HG03342 (cell line): ENCODE data around the gene CD27.
A peak's percentile ranks its signal among the peaks of the same experiment; 100 is the strongest.
"Not testable (repeated sequence)": the region's sequence is repeated elsewhere in the genome, so short reads cannot be mapped to it uniquely, and the experiment has no call there.

ENCODE experiments used
- ATAC-seq: cut with Tn5 transposase; IDR thresholded peaks from one replicate; pipeline ENCODE4 v1.9.1; 2021; ENCODE audit warnings: mild to moderate bottlenecking, moderate library complexity; ENCODE audit not compliant: unreplicated experiment

The CD27 gene

GRCh38 chr12:6461401-6462233, 16.9 kb downstream of the CD27 start:
- peak; percentile 69 for ATAC-seq

GRCh38 chr12:6462234-6462995, 17.7 kb downstream of the CD27 start:
- ATAC-seq, result no peak

- ATAC-seq, result no peak
These were observed 18.5 kb downstream of the CD27 start for GRCh38 chr12:6463216-6463615.

GRCh38 chr12:6463858-6464257, 19.1 kb downstream of the CD27 start:
- ATAC-seq, result no peak

DNA sequence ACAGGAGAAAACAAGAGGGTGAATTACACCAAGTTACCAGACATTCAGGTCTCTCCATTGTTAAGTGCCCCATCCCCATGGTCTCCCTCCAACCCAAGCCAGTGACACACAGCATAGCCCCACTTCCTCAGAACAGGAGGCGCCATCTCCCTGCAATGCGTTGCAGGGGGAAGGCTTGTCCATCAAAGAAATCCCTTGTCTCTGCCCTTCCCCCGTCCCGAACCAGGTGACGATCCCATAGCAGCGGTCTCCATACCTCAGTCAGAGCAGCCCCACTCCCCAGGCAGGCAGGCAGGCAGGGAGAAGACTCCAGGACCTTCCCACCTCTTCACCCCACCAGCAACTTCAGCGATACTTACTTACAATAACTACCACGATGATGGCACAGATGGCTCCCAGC, 19.8 kb downstream of the CD27 start:
- ATAC-seq, result no peak

- ATAC-seq, result no peak
These were observed 20.9 kb downstream of the CD27 start for GRCh38 chr12:6465467-6466183.

- no peak for ATAC-seq
These were observed 21.4 kb downstream of the CD27 start for GRCh38 chr12:6466184-6466573.

DNA sequence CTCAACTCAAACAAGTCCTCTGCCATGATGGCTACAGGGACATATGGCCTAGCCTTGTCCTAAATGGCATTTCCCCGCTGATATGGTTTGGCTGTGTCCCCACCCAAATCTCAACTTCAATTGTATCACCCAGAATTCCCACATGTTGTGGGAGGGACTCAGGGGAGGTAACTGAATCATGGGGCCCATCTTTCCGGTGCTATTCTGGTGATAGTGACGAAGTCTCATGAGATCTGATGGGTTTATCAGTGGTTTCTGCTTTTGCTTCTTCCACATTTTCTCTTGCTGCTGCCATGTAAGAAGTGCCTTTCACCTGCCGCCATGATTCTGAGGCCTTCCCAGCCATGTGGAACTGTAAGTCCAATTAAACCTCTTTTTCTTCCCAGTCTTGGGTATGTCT, 22.0 kb downstream of the CD27 start:
- ATAC-seq, result not testable (repeated sequence)

DNA sequence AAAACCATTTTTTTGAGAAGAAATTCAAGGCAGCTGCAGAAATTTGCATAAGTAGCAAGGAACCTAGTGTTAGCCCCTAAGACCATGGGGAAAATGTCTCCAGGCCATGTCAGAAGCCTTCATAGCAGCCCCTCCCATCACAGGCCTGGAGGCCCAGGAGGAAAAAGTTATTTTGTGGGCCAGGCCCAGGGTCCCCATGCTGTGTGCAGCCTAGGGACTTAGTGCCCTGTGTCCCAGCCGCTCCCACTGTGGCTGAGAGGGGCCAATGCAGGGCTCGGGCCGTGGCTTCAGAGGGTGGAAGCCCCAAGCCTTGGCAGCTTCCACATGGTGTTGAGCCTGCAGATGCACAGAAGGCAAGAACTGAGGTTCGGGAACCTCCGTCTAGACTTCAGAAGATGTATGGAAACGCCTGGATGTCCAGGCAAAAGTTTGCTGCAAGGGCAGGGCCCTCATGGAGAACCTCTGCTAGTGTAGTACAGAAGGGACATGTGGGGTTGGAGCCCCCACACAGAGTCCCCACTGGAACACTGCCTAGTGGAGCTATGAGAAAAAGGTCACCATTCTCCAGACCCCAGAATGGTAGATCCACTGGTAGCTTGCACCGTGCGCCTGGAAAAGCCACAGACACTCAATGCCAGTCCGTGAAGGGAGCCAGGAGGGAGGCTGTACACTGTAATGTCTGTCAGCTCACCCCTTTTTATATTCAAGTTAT, 23.0 kb downstream of the CD27 start:
- ATAC-seq, result not testable (repeated sequence)

- ATAC-seq, result no peak
These were observed 23.5 kb downstream of the CD27 start for GRCh38 chr12:6468283-6468575.

DNA sequence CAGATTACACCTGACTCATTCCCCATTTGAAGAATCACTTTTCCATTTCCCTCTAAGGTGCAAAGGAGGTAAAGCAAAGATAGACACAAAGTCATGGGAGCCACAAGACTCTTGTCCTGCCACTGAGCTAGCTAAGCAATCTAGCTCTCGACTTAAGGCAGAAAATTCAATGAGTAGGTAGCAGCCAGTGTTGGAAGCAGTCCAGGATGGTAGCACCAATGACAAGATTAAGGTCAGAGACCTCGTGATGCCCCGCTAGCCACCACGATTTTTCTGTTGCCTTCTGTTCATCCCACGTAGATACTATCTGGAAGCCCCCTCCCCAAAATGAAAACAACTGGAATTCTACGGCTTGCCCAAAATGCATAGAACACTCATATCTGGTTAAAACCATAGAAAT, 24.3 kb downstream of the CD27 start:
- no peak for ATAC-seq

GRCh38 chr12:6469609-6470374, 25.0 kb downstream of the CD27 start:
- no peak for ATAC-seq

DNA sequence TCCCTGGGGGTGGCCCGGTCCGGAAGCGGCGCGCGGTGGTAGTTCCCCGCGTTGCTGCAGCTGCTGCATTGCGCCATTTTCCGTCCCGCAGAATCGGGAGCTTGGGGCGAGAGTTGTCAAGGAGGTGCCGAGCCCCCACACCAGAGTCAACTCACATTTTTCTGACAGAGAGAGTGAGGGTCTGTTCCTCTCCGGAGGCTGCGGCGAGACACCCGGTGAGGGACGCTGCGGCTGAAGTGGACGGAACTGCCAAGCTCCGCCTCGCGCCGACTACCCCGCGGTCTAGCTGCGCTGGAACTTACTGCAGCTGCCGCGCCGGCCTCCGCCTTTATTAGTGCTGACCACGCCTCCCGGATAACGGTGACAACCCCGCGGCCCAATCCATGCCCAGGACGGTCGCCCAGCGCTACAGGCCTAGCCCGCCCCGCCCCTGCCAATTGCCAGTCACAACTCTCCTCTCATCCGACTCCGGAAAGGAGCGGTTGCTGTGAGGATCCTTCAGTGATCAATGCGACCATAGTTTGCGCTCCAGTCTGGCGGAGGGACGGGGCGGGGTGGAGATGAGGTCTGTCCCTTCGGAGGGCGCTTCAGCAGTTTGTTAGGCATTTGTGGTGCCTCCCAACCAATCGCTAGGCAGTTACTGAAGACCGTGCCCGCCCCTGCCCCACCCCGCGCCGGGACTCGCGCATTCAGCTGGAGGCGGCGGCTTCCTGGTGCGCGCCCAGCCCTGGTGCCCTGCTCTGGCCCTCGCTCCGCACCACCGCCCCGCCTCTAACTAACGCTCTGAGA, 25.8 kb downstream of the CD27 start, which contains the start of gene VAMP1:
Gene VAMP1 (minus strand): TSS at position 303 of the 789 bp plus-strand sequence. CDS start 146 bp downstream, at position 157.
- peak; percentile 88 for ATAC-seq

GRCh38 chr12:6471989-6472360, 27.2 kb downstream of the CD27 start:
- no peak for ATAC-seq

GRCh38 chr12:6472491-6472890, 27.7 kb downstream of the CD27 start:
- ATAC-seq, result no peak

DNA sequence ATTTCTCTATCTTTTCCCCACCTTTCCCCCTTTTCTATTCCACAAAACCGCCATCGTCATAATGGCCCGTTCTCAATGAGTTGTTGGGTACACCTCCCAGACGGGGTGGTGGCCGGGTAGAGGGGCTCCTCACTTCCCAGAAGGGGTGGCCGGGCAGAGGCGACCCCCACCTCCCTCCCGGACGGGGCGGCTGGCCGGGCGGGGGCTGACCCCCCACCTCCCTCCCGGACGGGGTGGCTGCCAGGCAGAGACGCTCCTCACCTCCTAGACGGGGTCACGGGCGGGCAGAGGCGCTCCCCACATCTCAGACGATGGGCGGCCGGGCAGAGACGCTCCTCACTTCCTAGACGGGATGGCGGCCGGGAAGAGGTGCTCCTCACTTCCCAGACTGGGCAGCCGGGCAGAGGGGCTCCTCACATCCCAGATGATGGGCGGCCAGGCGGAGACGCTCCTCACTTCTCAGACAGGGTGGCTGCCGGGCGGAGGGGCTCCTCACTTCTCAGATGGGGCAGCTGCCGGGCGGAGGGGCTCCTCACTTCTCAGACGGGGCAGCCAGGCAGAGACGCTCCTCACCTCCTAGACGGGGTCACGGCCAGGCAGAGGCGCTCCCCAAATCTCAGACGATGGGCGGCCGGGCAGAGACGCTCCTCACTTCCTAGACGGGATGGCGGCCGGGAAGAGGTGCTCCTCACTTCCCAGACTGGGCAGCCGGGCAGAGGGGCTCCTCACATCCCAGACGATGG, 30.6 kb downstream of the CD27 start:
- not testable (repeated sequence) for ATAC-seq

DNA sequence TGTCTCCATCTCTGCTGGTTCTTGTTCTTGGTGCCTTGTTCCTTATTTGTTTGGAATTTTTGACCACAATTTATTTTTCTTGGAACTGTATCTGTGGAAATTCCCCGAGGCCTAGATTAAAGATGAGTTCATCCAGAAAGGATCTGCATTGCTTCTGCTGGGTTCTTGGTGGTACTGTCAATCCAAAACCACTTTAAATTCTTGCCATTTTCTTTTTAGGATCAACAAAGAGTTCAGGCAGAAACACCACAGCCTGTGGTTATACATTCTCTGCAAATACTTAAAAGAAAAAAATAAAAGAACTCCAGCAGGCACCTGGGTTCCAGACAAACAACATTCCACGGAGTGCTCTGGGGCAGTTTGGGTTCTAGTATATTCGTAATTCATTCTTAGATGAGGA, 31.7 kb downstream of the CD27 start:
- no peak for ATAC-seq

DNA sequence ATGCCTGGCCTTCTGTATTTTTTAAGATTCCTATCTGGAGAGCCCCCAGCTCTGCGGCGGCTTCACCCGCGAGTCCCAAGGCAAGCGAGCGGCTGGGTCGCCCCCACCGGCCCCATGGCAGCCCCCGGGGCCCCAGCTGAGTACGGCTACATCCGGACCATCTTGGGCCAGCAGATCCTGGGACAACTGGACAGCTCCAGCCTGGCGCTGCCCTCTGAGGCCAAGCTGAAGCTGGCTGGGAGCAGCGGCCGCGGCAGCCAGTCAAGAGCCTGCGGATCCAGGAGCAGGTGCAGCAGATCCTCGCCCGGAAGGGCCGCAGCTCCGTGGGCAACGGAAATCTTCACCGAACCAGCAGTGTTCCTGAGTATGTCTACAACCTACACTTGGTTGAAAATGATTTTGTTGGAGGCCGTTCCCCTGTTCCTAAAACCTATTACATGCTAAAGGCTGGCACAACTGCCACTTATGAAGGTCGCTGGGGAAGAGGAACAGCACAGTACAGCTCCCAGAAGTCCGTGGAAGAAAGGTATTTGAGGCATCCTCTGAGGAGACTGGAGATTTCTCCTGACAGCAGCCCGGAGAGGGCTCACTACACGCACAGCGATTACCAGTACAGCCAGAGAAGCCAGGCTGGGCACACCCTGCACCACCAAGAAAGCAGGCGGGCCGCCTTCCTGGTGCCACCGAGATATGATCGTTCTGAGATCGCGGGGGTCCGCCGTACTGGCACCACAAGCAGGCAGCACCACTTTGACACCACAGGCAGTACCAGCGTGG, 33.0 kb downstream of the CD27 start:
- not testable (repeated sequence) for ATAC-seq
